ENCODE data around the gene KMT2B. TPM values are rescaled to one million over a fixed set of nuclear protein-coding genes. Genes with fewer than 3 reads are reported as not detected.

The KMT2B gene
- total RNA-seq, 2 donors from 2014 or later: 32.1 to 46.9 TPM

- no peaks in the 10 kb centered on the region for H3K27me3 ChIP-seq
- DNase-seq: no peak
- intact Hi-C loops (cut with DNase I): no loop called here
- H3K27ac ChIP-seq: no peak overlapping the region
- H3K4me3 ChIP-seq: no peak overlapping the region
- no peak for TF ChIP-seq CTCF (IDR thresholded peaks at IDR 0.05)
- no peaks in the 10 kb centered on the region for H3K4me1 ChIP-seq
- H3K9ac ChIP-seq (ENCODE audit: low read depth in 2 of 2, low read length in 2 of 2): no peak overlapping the region
- no peaks in the 10 kb centered on the region for H3K9me3 ChIP-seq
- peaks cover 46% of the 10 kb centered on the region for H3K36me3 ChIP-seq
Observed at GRCh38 chr19:35725216-35725861, 7.5 kb downstream of the KMT2B start.

DNA sequence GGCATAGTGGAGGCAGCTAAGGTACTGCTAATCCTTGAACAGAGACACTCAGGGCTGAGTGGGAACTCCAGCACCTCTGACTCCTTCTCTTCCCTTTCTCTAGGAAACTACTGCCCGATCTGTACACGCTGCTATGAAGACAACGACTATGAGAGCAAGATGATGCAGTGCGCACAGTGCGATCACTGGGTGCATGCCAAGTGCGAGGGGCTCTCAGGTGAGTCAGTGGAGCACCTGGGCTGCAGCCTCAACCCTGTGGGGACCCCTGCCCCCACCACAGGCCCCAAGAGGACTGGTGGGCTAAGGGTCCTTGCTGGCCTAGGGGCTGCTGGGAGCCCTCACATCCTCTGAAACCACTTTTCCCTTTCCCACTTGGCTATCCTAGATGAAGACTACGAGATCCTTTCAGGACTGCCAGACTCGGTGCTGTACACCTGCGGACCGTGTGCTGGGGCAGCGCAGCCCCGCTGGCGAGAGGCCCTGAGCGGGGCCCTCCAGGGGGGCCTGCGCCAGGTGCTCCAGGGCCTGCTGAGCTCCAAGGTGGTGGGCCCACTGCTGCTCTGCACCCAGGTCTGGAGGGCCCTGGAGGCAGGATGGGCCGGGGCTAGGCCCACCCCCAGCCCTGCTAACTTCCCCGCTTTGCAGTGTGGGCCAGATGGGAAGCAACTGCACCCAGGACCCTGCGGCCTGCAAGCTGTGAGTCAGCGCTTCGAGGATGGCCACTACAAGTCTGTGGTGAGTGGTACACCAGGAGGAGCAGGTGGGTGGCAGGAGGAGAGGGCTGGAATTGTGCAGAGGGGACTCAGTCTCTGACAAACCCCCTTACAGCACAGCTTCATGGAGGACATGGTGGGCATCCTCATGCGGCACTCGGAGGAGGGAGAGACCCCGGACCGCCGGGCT, 9.5 kb downstream of the KMT2B start:
- H3K4me1 ChIP-seq: no peaks in the 10 kb centered on the region
- peaks cover 49% of the 10 kb centered on the region for H3K36me3 ChIP-seq
- DNase-seq: no peak
- no peaks in the 10 kb centered on the region for H3K27me3 ChIP-seq
- TF ChIP-seq CTCF (IDR thresholded peaks at IDR 0.05): no peak
- H3K27ac ChIP-seq: no peak overlapping the region
- no peak overlapping the region for H3K9ac ChIP-seq (ENCODE audit: low read depth in 2 of 2, low read length in 2 of 2)
- no peaks in the 10 kb centered on the region for H3K9me3 ChIP-seq
- intact Hi-C loops (cut with DNase I): no loop called here
- H3K4me3 ChIP-seq: no peak overlapping the region

DNA sequence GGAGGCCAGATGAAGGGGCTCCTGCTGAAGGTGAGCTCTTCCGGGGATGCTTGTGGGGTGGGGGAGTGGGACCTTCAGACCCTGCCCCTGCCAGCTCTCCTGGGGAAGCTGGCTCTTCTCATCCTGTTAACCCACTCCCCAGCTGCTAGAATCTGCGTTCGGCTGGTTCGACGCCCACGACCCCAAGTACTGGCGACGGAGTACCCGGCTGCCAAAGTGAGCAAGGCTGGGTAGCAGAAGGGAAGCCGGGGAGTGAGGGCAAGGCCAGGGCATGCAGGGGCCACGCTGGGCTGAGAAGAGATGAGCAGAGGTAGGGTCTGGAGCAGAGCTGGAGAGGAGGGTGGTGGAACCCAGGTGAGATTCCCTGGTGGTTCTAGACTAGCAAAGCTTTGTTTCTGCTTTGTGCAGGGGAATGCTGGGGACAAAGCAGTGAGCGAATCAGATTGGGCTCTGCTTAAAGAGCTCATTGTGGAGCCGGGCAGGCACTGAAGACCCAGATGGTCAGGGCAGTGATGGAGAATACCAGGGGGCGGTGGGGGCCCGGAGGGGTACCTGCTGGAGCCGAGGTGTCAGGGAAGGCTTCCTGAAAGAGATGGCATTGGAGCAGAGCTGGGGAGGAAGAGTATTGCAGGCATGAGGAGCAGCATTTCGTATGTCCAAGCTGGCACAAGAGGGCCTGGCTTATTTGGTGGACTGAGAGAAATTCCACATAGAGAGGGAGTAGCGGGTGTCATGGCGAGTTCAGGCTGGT, 10.3 kb downstream of the KMT2B start:
- Histone ChIP-seq H3K4me1 (no peaks in the 10 kb centered on the region), H3K9ac (ENCODE audit: low read depth in 2 of 2, low read length in 2 of 2) (no peak overlapping the region), H3K36me3 (peaks cover 42% of the 10 kb centered on the region), H3K27me3 (no peaks in the 10 kb centered on the region), H3K9me3 (no peaks in the 10 kb centered on the region), H3K27ac (no peak overlapping the region), H3K4me3 (no peak overlapping the region)
- no peak for TF ChIP-seq CTCF (IDR thresholded peaks at IDR 0.05)
- DNase-seq: no peak
- intact Hi-C loops (cut with DNase I): no loop called here

GRCh38 chr19:35729021-35729420, 11.2 kb downstream of the KMT2B start:
- no peaks in the 10 kb centered on the region for H3K9me3 ChIP-seq
- no peak overlapping the region for H3K4me3 ChIP-seq
- intact Hi-C loops (cut with DNase I): no loop called here
- no peaks in the 10 kb centered on the region for H3K27me3 ChIP-seq
- no peak for DNase-seq
- H3K9ac ChIP-seq (ENCODE audit: low read depth in 2 of 2, low read length in 2 of 2): no peak overlapping the region
- no peak for TF ChIP-seq CTCF (IDR thresholded peaks at IDR 0.05)
- no peaks in the 10 kb centered on the region for H3K4me1 ChIP-seq
- no peak overlapping the region for H3K27ac ChIP-seq
- peaks cover 42% of the 10 kb centered on the region for H3K36me3 ChIP-seq

GRCh38 chr19:35729763-35730162, 12.0 kb downstream of the KMT2B start:
- H3K27ac ChIP-seq: no peak overlapping the region
- no peaks in the 10 kb centered on the region for H3K9me3 ChIP-seq
- no peak overlapping the region for H3K4me3 ChIP-seq
- no peak for TF ChIP-seq CTCF (IDR thresholded peaks at IDR 0.05)
- no peak for DNase-seq
- no peaks in the 10 kb centered on the region for H3K27me3 ChIP-seq
- no peak overlapping the region for H3K9ac ChIP-seq (ENCODE audit: low read depth in 2 of 2, low read length in 2 of 2)
- peaks cover 39% of the 10 kb centered on the region for H3K36me3 ChIP-seq
- H3K4me1 ChIP-seq: no peaks in the 10 kb centered on the region
- intact Hi-C loops (cut with DNase I): no loop called here
